ENCODE measurements around the gene VCL. TPM values are rescaled to one million over a fixed set of nuclear protein-coding genes. Genes with fewer than 3 reads are reported as not detected.

VCL gene
- total RNA-seq, 1 donor from 2014 or later = 74.6 TPM

- Histone ChIP-seq H3K27ac (peak within 1 kb of the TSS; percentile 82), H3K36me3 (no peaks in the 10 kb centered on the region), H3K4me3 (peak within 1 kb of the TSS; percentile 68 to 88), H3K9me3 (no peaks in the 10 kb centered on the region), H3K27me3 (no peaks in the 10 kb centered on the region), H3K4me1 (peaks cover 50% of the 10 kb centered on the region)
- TF ChIP-seq CTCF (IDR thresholded peaks at IDR 0.05) (peak in 1 of 3 experiments; percentile 29), POLR2AphosphoS5 (IDR thresholded peaks at IDR 0.05; ENCODE audit: insufficient read depth in 1 of 2, low read depth in 1 of 2) (peak; percentile 90 to 94), POLR2A (IDR thresholded peaks at IDR 0.05) (peak in 1 of 2 donors; percentile 60)
- peak in 1 of 2 donors; percentile 98 for DNase-seq (ENCODE audit: extremely low spot score in 2 of 2)
- intact Hi-C loops (cut with DNase I) = loop anchor here (1.0 kb wide), 1 partner anchor 24 kb away; no protein-coding TSS in a partner anchor
Observed at GRCh38 chr10:74150990-74151878, 153.3 kb downstream of the VCL start, which contains the start of gene ADK. Gene ADK, plus strand, starts transcription at chr10:74151221. Its CDS starts 58 bp downstream, at chr10:74151279.

DNA sequence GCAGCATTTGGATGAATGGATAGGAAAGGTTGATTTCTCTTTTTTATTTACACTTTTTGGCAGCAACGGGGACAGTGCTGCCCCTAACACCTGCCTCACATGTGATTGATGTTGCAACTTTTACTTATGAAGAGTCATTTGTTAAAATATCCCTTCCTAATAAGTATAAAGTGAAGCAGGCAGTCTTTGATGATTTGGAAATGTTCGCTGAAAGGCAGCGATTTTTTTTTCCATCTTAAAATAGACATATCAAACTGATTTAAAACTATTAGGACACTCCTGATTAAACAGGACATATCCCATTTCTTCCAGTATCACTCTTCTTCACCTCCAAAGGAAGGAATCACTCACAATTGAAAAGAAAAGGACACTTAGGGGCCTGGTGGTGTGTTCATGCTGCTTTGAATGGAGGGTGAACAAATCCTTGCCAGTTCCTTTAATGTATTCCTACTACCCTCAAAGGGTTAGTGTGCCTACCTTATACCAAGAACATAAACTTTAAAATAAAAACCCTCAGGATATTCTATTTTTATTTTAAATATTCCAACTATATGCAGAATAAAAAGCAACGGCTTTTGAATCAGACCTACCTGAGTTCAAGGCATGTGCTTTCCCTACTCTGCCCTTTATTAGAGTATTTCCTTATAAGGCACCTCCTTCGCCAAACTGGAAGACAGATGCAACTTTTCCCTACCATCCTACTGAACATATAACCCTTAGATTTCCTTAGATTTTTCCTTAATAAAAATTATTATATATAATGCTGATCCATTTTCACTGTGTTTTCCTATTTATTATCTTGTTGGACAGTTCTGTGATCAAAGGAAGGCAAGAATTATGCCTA is 154.2 kb downstream of the VCL start:
- DNase-seq (ENCODE audit: extremely low spot score in 2 of 2) = no peak
- no peaks in the 10 kb centered on the region for H3K36me3 ChIP-seq
- intact Hi-C loops (cut with DNase I) = no loop called here
- H3K4me1 ChIP-seq = peaks cover 48% of the 10 kb centered on the region
- no peaks in the 10 kb centered on the region for H3K9me3 ChIP-seq
- TF ChIP-seq POLR2A (IDR thresholded peaks at IDR 0.05) (no peak), POLR2AphosphoS5 (IDR thresholded peaks at IDR 0.05; ENCODE audit: insufficient read depth in 1 of 2, low read depth in 1 of 2) (no peak), CTCF (IDR thresholded peaks at IDR 0.05) (no peak)
- H3K27me3 ChIP-seq = no peaks in the 10 kb centered on the region
- peak overlapping the region; percentile 68 to 88 for H3K4me3 ChIP-seq
- H3K27ac ChIP-seq = peak overlapping the region; percentile 82

GRCh38 chr10:74153123-74153522 is 155.2 kb downstream of the VCL start:
- intact Hi-C loops (cut with DNase I) = no loop called here
- Histone ChIP-seq H3K27me3 (no peaks in the 10 kb centered on the region), H3K4me3 (no peak overlapping the region), H3K9me3 (no peaks in the 10 kb centered on the region), H3K4me1 (peaks cover 49% of the 10 kb centered on the region), H3K27ac (no peak overlapping the region), H3K36me3 (no peaks in the 10 kb centered on the region)
- TF ChIP-seq CTCF (IDR thresholded peaks at IDR 0.05) (no peak), POLR2AphosphoS5 (IDR thresholded peaks at IDR 0.05; ENCODE audit: insufficient read depth in 1 of 2, low read depth in 1 of 2) (no peak), POLR2A (IDR thresholded peaks at IDR 0.05) (no peak)
- no peak for DNase-seq (ENCODE audit: extremely low spot score in 2 of 2)

- Histone ChIP-seq H3K27me3 (no peaks in the 10 kb centered on the region), H3K9me3 (no peaks in the 10 kb centered on the region), H3K4me3 (no peak overlapping the region), H3K4me1 (peaks cover 46% of the 10 kb centered on the region), H3K36me3 (no peaks in the 10 kb centered on the region), H3K27ac (no peak overlapping the region)
- intact Hi-C loops (cut with DNase I) = no loop called here
- no peak for DNase-seq (ENCODE audit: extremely low spot score in 2 of 2)
- TF ChIP-seq POLR2AphosphoS5 (IDR thresholded peaks at IDR 0.05; ENCODE audit: insufficient read depth in 1 of 2, low read depth in 1 of 2) (no peak), CTCF (IDR thresholded peaks at IDR 0.05) (no peak), POLR2A (IDR thresholded peaks at IDR 0.05) (no peak)
Observed at GRCh38 chr10:74153676-74154075, 155.8 kb downstream of the VCL start.

All from vagina (tissue), 2 donors.